Measurements from ENCODE around the gene ACER3.

The ACER3 gene

DNA sequence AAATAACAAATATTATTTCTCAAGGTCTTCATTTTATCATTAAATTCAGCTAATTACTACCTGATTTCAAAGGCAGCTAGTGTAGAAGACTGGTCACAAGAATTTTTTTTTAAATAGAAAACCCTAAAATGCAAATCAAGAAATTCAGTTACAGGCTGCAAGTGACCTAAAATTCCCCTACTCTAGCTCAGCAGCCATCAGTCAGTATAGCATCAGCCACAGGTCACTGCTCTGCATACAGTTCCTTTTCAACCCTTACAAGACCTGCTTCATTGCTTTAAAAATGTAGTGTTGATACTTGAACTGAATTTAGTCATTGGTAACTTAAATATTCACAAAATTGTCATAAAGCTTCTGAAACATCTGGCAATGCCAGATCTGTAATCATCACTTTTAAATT, 164.0 kb downstream of the ACER3 start (continued):
- TF ChIP-seq RARB (CRISPR knock-in tag; IDR thresholded peaks at IDR 0.05), result no peak

DNA sequence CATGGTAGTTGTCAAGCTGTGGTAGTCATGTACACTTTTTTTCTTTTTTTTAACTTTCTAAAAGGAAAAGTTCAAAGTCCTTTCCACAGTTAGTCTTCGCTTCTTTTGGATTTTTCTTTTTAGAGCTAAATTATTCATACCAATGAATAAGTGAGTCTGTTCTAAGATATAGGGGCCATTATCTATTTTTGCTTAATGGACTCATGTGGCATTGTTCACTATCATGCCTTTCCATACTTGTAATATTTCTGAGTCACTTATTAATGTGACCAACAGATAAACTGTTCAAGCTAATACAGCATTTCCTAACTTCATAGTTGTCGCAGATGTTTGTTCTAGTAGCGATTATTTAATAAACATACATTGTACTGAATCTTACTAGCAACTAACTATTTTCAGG, 165.5 kb downstream of the ACER3 start:
- TF ChIP-seq ZC3H10 (CRISPR knock-in tag; IDR thresholded peaks at IDR 0.05), result no peak
- peak; percentile 70 for TF ChIP-seq ISL1 (CRISPR knock-in tag; IDR thresholded peaks at IDR 0.05)
- ATAC-seq, result no peak

DNA sequence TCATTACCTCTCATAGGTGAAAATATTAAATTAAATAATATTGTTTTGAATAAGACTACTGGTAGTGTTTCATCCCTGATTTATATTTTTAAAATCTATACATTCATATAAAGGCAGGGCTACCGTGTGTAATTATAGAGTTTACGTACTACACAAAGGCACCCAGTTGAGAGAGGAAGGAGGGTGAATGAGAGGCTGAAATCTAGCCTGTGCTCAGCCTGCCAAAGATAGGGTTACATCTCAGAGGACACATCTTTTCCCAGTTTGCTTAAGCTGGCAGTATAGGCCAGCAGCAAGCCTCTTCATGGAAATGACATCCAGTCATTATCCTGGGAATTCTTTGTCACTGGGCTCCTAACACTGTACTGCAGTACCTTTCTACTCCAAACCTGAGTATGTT, 166.0 kb downstream of the ACER3 start:
- no peak; the same call in 2 of the 3 replicates for ATAC-seq
- TF ChIP-seq ZFP30 (CRISPR knock-in tag; IDR thresholded peaks at IDR 0.05) (no peak), TCF4 (CRISPR knock-in tag; IDR thresholded peaks at IDR 0.05; ENCODE audit: borderline replicate concordance) (no peak), ZNF70 (CRISPR knock-in tag; IDR thresholded peaks at IDR 0.05) (no peak), PPARA (CRISPR knock-in tag; IDR thresholded peaks at IDR 0.05; ENCODE audit: borderline replicate concordance) (no peak)

DNA sequence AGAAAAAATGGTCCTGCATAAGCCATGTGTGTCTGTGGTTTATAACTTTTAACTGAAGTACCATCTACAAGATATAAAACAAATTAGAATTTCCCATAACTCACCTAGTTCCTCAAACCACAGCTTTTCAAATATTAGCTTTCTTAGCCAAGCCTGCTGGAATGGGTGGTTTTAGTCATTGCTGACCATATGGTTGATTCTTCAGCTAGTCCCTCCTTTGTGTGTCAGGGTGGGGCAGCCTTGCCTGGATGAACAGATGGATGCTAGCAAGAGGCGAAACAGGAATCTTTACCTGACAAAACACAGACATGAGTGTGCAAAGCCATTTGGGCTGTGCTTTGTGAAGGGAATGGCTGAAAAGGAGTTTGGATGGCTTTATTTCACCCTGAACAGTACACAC, 166.6 kb downstream of the ACER3 start:
- ATAC-seq, result no peak

DNA sequence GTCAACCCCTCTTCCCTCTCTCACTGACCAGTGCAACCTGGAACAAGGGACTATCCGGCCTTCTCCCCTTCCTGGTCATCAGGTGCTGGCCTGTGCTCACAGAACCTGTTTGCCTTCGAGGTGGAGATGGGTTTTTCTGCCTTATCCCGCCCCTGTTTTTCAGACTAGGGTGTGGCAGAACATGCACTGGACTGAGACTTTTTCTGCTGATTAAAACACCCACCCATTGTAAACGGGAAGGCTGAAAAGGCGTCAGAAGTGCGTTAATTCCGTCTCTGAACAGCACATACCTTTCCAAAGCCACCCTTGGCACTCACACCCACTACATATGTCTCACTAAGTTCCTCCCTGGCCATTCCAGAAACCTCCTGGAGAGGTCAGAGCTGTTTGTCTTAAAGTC, 169.1 kb downstream of the ACER3 start:
- ATAC-seq, result no peak
- TF ChIP-seq RARB (CRISPR knock-in tag; IDR thresholded peaks at IDR 0.05) (no peak), ZNF8 (CRISPR knock-in tag; IDR thresholded peaks at IDR 0.05) (no peak), ARNTL (CRISPR knock-in tag; IDR thresholded peaks at IDR 0.05; ENCODE audit: borderline replicate concordance, low read depth) (no peak), ZC3H10 (CRISPR knock-in tag; IDR thresholded peaks at IDR 0.05) (no peak), ZFP3 (CRISPR knock-in tag; IDR thresholded peaks at IDR 0.05) (no peak), ESRRG (CRISPR knock-in tag; IDR thresholded peaks at IDR 0.05) (no peak), OSR1 (CRISPR knock-in tag; IDR thresholded peaks at IDR 0.05) (no peak)
- TF ChIP-seq, protein P1, sequence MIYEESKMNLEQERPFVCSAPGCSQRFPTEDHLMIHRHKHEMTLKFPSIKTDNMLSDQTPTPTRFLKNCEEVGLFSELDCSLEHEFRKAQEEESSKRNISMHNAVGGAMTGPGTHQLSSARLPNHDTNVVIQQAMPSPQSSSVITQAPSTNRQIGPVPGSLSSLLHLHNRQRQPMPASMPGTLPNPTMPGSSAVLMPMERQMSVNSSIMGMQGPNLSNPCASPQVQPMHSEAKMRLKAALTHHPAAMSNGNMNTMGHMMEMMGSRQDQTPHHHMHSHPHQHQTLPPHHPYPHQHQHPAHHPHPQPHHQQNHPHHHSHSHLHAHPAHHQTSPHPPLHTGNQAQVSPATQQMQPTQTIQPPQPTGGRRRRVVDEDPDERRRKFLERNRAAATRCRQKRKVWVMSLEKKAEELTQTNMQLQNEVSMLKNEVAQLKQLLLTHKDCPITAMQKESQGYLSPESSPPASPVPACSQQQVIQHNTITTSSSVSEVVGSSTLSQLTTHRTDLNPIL (CRISPR knock-in tag; IDR thresholded peaks at IDR 0.05; ENCODE audit: low read depth), result no peak
- TF ChIP-seq, protein P2, sequence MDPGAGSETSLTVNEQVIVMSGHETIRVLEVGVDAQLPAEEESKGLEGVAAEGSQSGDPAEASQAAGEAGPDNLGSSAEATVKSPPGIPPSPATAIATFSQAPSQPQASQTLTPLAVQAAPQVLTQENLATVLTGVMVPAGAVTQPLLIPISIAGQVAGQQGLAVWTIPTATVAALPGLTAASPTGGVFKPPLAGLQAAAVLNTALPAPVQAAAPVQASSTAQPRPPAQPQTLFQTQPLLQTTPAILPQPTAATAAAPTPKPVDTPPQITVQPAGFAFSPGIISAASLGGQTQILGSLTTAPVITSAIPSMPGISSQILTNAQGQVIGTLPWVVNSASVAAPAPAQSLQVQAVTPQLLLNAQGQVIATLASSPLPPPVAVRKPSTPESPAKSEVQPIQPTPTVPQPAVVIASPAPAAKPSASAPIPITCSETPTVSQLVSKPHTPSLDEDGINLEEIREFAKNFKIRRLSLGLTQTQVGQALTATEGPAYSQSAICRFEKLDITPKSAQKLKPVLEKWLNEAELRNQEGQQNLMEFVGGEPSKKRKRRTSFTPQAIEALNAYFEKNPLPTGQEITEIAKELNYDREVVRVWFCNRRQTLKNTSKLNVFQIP (CRISPR knock-in tag; IDR thresholded peaks at IDR 0.05; ENCODE audit: borderline replicate concordance, low read depth), result no peak

More for the DNA sequence above, 166.6 kb downstream of the ACER3 start:
- TF ChIP-seq ZNF8 (CRISPR knock-in tag; IDR thresholded peaks at IDR 0.05) (no peak), BACH2 (CRISPR knock-in tag; IDR thresholded peaks at IDR 0.05; ENCODE audit: borderline replicate concordance) (no peak), ZFP3 (CRISPR knock-in tag; IDR thresholded peaks at IDR 0.05) (no peak), TOX (CRISPR knock-in tag; IDR thresholded peaks at IDR 0.05; ENCODE audit: borderline replicate concordance) (no peak), ESRRG (CRISPR knock-in tag; IDR thresholded peaks at IDR 0.05) (no peak), ZC3H10 (CRISPR knock-in tag; IDR thresholded peaks at IDR 0.05) (no peak), OSR1 (CRISPR knock-in tag; IDR thresholded peaks at IDR 0.05) (no peak), ZNF70 (CRISPR knock-in tag; IDR thresholded peaks at IDR 0.05) (no peak), PPARA (CRISPR knock-in tag; IDR thresholded peaks at IDR 0.05; ENCODE audit: borderline replicate concordance) (no peak), GLIS3 (CRISPR knock-in tag; IDR thresholded peaks at IDR 0.05) (no peak), CSDC2 (CRISPR knock-in tag; IDR thresholded peaks at IDR 0.05) (no peak), TCF4 (CRISPR knock-in tag; IDR thresholded peaks at IDR 0.05; ENCODE audit: borderline replicate concordance) (no peak), RARB (CRISPR knock-in tag; IDR thresholded peaks at IDR 0.05) (no peak), ARNTL (CRISPR knock-in tag; IDR thresholded peaks at IDR 0.05; ENCODE audit: borderline replicate concordance, low read depth) (no peak), ZFP30 (CRISPR knock-in tag; IDR thresholded peaks at IDR 0.05) (no peak)
- TF ChIP-seq, protein P3, sequence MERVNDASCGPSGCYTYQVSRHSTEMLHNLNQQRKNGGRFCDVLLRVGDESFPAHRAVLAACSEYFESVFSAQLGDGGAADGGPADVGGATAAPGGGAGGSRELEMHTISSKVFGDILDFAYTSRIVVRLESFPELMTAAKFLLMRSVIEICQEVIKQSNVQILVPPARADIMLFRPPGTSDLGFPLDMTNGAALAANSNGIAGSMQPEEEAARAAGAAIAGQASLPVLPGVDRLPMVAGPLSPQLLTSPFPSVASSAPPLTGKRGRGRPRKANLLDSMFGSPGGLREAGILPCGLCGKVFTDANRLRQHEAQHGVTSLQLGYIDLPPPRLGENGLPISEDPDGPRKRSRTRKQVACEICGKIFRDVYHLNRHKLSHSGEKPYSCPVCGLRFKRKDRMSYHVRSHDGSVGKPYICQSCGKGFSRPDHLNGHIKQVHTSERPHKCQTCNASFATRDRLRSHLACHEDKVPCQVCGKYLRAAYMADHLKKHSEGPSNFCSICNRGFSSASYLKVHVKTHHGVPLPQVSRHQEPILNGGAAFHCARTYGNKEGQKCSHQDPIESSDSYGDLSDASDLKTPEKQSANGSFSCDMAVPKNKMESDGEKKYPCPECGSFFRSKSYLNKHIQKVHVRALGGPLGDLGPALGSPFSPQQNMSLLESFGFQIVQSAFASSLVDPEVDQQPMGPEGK (CRISPR knock-in tag; IDR thresholded peaks at IDR 0.05; ENCODE audit: borderline replicate concordance), result no peak
- TF ChIP-seq, protein P2 (CRISPR knock-in tag; IDR thresholded peaks at IDR 0.05; ENCODE audit: borderline replicate concordance, low read depth), result no peak
- TF ChIP-seq, protein P4, sequence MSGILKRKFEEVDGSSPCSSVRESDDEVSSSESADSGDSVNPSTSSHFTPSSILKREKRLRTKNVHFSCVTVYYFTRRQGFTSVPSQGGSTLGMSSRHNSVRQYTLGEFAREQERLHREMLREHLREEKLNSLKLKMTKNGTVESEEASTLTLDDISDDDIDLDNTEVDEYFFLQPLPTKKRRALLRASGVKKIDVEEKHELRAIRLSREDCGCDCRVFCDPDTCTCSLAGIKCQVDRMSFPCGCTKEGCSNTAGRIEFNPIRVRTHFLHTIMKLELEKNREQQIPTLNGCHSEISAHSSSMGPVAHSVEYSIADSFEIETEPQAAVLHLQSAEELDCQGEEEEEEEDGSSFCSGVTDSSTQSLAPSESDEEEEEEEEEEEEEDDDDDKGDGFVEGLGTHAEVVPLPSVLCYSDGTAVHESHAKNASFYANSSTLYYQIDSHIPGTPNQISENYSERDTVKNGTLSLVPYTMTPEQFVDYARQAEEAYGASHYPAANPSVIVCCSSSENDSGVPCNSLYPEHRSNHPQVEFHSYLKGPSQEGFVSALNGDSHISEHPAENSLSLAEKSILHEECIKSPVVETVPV (CRISPR knock-in tag; IDR thresholded peaks at IDR 0.05), result no peak
- TF ChIP-seq, protein P5, sequence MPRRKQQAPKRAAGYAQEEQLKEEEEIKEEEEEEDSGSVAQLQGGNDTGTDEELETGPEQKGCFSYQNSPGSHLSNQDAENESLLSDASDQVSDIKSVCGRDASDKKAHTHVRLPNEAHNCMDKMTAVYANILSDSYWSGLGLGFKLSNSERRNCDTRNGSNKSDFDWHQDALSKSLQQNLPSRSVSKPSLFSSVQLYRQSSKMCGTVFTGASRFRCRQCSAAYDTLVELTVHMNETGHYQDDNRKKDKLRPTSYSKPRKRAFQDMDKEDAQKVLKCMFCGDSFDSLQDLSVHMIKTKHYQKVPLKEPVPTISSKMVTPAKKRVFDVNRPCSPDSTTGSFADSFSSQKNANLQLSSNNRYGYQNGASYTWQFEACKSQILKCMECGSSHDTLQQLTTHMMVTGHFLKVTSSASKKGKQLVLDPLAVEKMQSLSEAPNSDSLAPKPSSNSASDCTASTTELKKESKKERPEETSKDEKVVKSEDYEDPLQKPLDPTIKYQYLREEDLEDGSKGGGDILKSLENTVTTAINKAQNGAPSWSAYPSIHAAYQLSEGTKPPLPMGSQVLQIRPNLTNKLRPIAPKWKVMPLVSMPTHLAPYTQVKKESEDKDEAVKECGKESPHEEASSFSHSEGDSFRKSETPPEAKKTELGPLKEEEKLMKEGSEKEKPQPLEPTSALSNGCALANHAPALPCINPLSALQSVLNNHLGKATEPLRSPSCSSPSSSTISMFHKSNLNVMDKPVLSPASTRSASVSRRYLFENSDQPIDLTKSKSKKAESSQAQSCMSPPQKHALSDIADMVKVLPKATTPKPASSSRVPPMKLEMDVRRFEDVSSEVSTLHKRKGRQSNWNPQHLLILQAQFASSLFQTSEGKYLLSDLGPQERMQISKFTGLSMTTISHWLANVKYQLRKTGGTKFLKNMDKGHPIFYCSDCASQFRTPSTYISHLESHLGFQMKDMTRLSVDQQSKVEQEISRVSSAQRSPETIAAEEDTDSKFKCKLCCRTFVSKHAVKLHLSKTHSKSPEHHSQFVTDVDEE (CRISPR knock-in tag; IDR thresholded peaks at IDR 0.05), result no peak

Measured in SK-N-SH treated with all-trans-retinoic acid at 6 μM for 48 hours (cell line).